ENCODE data around the gene KRT77.

The KRT77 gene

DNA sequence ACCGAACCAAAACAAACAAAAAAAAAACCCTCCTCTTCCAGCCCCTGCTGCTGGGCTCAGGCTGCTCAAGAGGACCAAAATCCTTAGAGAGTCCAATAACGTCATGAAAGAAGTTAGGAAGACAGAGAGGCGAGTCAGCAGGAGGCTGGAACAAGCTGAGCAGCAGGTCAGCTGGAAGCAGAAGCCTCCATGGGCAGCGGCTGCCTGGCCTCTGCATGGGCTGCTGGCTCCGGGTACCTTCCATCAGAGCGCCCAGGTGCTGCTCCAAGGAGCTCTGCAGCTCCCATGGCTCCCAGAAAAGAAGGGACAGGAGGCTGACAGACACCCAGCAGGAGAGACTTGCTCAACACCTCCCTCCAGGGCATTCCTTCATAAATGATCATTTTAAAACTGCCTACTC is 48.1 kb downstream of the KRT77 start:
- no peak for DNase-seq (ENCODE audit: low spot score)

DNA sequence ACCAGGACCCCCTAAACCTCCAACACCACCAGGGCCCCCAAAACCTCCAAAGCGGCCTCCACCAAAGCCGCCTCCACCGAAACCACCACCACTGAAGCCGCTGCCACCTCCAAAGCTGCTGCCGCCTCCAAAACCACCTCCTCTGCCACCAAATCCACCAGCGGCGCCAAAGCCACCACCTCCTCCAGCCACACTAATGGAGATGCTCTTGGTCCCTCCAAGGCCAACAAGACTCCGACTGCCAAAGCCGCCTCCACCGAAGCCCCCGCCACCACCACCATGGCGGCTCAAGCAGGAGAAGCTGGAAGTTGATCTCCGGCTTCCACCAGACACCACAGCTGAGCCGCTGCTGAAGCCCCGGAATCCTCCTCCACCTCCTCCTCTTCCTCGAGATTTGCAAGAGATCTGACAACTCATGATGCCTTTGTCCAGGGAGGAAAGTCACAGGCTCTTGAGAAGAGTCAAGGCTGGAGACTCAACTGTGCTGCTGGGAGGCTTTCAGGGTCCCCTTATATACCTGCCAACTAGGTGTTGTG is 51.5 kb downstream of the KRT77 start, which contains the start of gene KRT2:
KRT2 (minus strand) TSS at position 486 of the 536 bp plus-strand sequence; CDS start at position 417, 69 bp downstream.
- DNase-seq (ENCODE audit: low spot score) = no peak

DNA sequence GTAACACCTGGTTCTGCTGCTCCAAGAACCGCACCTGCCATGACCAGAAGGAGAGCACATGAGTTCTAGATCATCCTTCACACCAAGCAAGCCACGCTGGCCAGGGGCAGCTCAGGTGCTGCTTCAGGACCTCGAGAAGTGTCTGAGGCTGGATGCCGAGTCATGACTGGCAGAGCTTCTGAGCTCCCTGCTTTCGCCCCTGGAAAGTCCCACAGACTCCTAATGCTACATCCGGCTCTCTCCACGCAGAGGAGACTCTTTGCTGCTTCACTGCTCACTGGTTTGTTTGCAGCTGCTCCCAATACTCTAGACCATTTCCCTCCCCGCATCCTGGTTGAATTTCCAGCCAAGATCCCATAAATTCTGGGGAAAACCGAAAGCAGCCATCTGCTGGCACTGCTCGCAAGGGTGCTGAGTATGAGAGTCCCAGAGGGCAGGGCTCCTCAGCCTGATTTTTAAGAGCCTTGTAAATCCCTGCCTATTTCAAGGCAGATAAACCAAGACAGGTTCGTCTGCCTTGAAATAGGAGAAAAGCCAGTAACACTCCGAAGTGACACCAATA is 52.7 kb downstream of the KRT77 start:
- peak; percentile 36 for DNase-seq (ENCODE audit: low spot score)

DNA sequence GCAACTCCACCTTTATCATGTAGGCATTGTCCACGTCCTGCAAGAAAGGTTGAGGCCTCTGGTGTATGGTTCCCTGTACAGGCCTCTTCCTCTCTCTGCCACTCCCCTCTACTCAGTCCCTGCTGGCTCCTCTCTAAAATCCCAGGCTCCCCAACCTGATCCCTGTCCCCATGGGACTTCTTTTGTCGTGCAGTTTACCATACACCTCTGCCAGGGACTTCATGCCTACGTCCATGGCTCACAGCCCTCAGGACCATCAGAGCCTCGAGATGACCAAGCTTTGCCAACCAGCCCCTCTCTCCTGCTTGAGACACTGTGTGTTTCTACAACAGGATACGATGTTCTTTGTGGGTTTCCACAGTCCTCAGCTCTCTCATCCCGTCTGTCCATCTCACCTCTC is 54.3 kb downstream of the KRT77 start:
- no peak for DNase-seq (ENCODE audit: low spot score)

DNA sequence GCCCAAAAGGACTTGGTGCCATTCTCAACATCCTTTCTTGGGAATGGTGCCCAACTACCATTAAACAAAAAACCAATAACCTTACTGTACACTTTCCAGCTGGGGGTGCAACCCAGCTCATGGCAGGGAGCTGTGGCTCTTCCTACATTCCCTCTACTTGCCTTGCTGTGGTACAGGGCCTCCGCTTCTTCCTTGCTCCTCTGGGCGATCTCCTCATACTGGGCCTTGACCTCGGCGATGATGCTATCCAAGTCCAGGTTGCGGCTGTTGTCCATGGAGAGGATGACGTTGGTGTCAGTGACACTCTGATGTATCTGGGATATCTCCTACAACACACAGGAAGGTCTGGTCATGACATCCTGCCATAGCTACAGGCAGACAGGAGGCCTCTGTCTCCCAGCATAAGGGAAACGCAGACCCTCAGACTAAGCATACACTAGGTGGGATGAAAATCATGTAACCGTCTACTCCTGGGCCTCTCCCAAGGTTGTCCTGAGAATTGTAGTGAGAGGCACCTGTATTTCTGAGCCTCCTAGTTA is 55.2 kb downstream of the KRT77 start:
- no peak for DNase-seq (ENCODE audit: low spot score)

DNA sequence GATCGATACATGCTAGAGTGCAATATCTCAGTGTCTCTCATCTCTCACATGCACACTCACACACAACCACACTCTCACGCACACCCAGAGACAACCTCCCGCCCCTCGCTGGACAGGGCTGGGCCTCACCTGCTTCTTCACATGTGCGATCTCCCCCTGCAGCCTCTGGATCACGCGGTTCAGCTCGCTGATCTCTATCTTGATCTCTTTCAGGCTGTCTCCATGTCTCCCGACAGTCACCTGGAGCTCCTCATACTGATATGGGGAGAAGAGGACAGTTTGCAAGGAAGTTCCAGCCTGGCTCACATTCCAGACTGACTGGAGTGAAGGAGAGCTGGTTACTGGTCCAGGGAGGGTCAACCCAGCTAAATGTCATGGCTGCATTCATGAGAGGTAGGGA is 55.7 kb downstream of the KRT77 start:
- DNase-seq (ENCODE audit: low spot score) = no peak

DNA sequence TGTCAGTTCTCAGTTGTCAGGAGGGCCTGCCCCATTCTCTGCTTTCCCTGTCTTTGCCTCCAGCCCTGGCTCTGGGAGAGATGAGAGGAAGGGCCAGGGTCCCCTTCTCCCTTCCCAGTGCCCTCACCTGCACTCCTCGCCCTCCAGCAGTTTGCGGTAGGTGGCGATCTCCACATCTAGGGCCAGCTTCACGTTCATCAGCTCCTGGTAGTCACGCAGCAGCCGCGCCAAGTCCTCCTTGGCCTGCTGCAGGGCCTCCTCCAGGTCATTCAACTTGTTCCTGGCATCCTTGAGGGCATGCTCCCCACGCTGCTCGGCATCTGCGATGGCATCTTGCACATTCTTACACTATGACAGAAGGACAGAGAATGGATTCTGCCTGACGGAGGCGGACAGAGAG is 56.7 kb downstream of the KRT77 start:
- no peak for DNase-seq (ENCODE audit: low spot score)

DNA sequence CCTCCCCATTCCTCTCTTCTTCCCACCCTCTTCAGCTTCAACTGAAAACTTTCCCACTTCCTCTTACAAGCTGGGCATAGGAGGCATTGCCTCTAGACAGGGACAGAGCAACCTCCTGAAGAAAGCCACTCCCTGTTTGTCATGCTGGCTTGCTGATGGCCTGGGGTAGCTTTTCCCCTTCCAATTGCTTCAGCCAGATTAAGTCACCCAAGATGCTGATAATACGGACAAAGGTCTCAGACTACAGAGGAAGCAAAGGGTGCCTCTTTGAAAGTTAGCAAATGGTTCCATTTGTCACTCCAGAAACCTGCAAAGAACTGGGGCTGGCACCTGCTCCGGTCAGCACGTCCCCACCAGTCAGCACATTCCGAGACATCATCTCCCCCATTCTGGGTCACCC is 57.3 kb downstream of the KRT77 start:
- no peak for DNase-seq (ENCODE audit: low spot score)

DNA sequence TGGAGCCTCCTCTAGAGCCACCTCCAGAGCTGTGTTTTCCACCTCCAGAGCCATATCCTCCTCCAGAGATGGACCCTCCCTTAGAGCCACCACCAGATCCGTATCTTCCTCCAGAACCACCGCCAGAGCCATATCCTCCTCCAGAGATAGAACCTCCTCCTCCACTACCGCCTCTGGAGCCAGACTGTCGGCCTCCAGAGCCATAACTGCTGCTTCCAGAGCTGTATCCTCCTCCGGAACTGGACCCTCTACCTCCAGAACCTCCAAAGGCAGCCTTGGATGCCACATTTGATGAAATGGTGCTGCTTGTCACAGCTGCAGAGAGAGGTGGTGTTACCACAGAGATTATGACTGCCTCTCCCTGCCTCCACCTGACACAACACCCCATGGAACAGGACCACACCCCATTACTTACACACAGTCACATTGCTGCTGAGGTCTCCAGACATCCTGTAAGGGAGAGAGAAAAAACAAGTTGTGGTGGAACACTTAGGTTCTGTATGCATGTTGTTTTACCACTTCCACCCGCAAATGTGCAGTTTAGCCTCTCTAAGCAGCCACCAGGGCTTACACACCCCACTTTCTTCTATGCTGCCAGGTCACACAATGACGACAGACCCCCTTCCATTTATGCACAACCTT is 58.1 kb downstream of the KRT77 start:
- no peak for DNase-seq (ENCODE audit: low spot score)

DNA sequence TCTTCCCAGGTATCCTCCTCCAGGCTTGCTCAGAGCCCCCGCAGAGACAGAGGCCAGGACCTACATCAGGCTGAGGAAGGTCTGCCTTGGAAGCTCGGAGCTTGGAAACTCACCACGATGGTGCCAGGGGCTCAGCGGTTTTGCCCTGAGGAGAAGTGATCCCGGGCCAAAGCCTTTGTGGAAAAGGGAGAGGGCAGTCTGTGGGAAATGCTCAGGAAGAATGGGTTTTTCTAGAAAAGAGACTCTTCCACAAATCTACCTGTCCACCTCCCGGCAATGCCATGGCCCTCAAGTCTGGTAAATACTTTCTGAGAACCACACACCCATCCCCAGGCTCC is 59.3 kb downstream of the KRT77 start:
- DNase-seq (ENCODE audit: low spot score) = no peak

DNA sequence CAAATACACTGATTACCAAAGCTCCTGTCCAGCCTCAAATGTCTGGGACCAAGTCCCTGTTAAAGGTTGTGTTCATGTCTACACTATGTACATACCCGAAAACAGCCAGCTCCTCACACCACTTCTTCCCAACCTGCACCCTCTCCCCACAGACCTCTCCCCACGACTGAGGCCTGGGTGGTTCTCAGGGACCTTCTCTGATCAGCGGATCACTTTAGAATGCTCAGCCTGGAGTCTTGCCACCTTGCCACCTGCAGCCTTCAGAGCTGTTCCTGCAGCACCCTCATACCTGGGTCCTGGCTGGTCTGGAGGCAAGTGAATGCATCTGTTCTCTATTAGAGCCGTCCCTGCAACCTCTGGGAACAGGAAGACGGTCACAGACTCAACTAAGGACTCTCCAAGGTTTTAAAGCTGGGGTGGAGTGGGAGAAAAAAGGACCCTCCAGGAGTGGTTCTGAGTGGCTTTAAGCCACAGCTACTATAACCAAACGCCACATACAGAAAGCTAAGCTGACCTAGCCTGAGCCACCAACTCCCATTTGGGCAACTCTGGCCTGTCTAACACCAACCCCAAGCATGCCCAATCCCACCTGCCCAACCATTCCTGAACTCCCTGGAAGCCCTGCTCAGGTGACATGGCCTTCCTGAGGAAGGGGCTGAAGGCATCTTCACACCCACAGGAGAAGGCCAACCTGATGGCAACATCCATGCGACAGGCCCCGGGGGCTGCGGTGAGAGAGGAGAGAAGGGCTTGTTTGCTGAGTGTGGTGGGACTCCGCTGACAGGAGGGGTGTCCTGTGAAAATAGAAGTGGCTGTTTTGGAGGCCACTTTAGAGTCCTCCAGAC is 59.9 kb downstream of the KRT77 start:
- DNase-seq (ENCODE audit: low spot score) = no peak

DNA sequence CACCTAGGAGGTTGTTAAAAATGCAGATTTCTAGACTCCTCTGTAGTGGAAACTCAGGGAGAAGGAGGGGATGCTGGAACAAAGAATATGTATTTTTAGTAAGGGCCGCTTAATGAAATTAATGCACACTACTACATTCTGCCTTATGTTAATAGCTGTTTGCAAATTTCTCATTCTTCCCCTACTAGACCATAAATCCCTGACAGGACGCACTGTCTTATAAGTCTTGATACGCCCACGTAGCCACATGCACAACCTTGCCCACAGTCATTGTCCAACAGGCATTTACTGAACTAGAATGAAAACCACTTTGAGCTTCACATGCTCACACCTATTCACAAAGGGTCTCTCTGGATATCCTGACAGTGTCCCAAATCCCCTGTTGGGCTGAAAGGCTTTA is 61.9 kb downstream of the KRT77 start:
- DNase-seq (ENCODE audit: low spot score) = no peak

Data from GM03348 (cell line).